CD4-positive, alpha-beta T cell (primary cell): ENCODE results near the gene MYL11. TPM values are rescaled to one million over a fixed set of nuclear protein-coding genes. Genes with fewer than 3 reads are reported as not detected.

ENCODE experiments used
- ATAC-seq: fragments of 200-7000 bp; cut with Tn5 transposase; one replicate; pipeline ENCODE4 v1.10.0; 2022; ENCODE audit warnings: mild to moderate bottlenecking; ENCODE audit not compliant: poor library complexity
- CTCF ChIA-PET: fragments of 350-600 bp; sonication (Branson Sonifier 250); formaldehyde crosslinking; loops from one replicate; lab custom pipeline; 2021; ENCODE audit warnings: antibody characterized with exemption, inconsistent platforms; lab: Charles Lee
- POLR2A ChIA-PET: fragments of 350-600 bp; sonication (Branson Sonifier 250); formaldehyde crosslinking; loops from one replicate; lab custom pipeline; 2021; ENCODE audit warnings: antibody characterized with exemption, inconsistent platforms; lab: Charles Lee
- DNase-seq, 14 experiments: peaks; one replicate each; pipeline ENCODE4 v3.0.0-alpha.2; 2013 to 2020; ENCODE audit warnings: mixed read lengths in 2 of 14
- H3K27ac ChIP-seq, 2 donors: one replicate each; pipeline versions ENCODE4 v1.5.1 to v1.7.0; 2013; ENCODE audit warnings: low read length in 2 of 2, low read depth in 1 of 2, mild to moderate bottlenecking in 1 of 2
- H3K27me3 ChIP-seq, 2 experiments: 1 replicate in 1 of 2; 2 replicates in 1 of 2; pipeline versions ENCODE4 v1.6.1 to v1.7.0; 2013; ENCODE audit warnings: low read length in 2 of 2, control low read depth in 1 of 2, mild to moderate bottlenecking in 1 of 2, moderate library complexity in 1 of 2; ENCODE audit not compliant: insufficient read depth in 2 of 2, control insufficient read depth in 1 of 2
- H3K36me3 ChIP-seq: one replicate; pipeline ENCODE4 v1.6.1; 2013; ENCODE audit warnings: low read length, control low read depth; ENCODE audit not compliant: insufficient read depth
- H3K4me1 ChIP-seq: one replicate; pipeline ENCODE4 v1.6.1; 2013; ENCODE audit warnings: low read length, control low read depth; ENCODE audit not compliant: insufficient read depth
- H3K4me3 ChIP-seq: one replicate; pipeline ENCODE4 v1.5.1; 2013; ENCODE audit warnings: mild to moderate bottlenecking, low read length, moderate library complexity
- H3K9me3 ChIP-seq, 2 experiments: 1 replicate in 1 of 2; 2 replicates in 1 of 2; pipeline versions ENCODE4 v1.6.1 to v1.7.0; 2013; ENCODE audit warnings: low read length in 2 of 2, mild to moderate bottlenecking in 2 of 2, control low read depth in 1 of 2, moderate library complexity in 1 of 2; ENCODE audit not compliant: control insufficient read depth in 1 of 2, insufficient read depth in 1 of 2
- H3K27ac Mint-ChIP-seq: one replicate; pipeline ENCODE4 v1.8.0; 2020; ENCODE audit warnings: mixed read lengths
- H3K27me3 Mint-ChIP-seq: one replicate; pipeline ENCODE4 v1.8.0; 2021; ENCODE audit warnings: mixed read lengths
- H3K36me3 Mint-ChIP-seq: one replicate; pipeline ENCODE4 v1.8.0; 2021; ENCODE audit warnings: low read depth, mixed read lengths
- H3K4me1 Mint-ChIP-seq: one replicate; pipeline ENCODE4 v1.8.0; 2021; ENCODE audit warnings: low read depth, mixed read lengths
- H3K4me3 Mint-ChIP-seq: one replicate; pipeline ENCODE4 v1.8.0; 2020; ENCODE audit warnings: mild to moderate bottlenecking, mixed read lengths
- H3K9me3 Mint-ChIP-seq: one replicate; pipeline ENCODE4 v1.8.0; 2020; ENCODE audit warnings: mixed read lengths
- intact Hi-C, 2 experiments: fragments of 100-400 bp; cut with DNase I in 1 of 2; cut with micrococcal nuclease in 1 of 2; formaldehyde crosslinking; loops; one replicate each; pipeline versions ENCODE4 v1.15.1 to v1.9.0; 2023 to 2025; cut with DNase I, micrococcal nuclease
- total RNA-seq, 174 experiments: library from RNA in 2 of 174; stranded (reverse) in 2 of 174; gene quantifications; one replicate each; pipeline ENCODE4 v1.2.3 and lab custom pipeline; 2021 to 2026
- TF ChIP-seq, protein P1 (sequence below): fragments of 200-600 bp; IDR thresholded peaks from one replicate; pipeline ENCODE4 v1.8.0; 2022; ENCODE audit warnings: antibody characterized with exemption, mild to moderate bottlenecking

Gene MYL11
- total RNA-seq, 2 experiments from 2014 or later: 0.95 to 2.4 TPM

DNA sequence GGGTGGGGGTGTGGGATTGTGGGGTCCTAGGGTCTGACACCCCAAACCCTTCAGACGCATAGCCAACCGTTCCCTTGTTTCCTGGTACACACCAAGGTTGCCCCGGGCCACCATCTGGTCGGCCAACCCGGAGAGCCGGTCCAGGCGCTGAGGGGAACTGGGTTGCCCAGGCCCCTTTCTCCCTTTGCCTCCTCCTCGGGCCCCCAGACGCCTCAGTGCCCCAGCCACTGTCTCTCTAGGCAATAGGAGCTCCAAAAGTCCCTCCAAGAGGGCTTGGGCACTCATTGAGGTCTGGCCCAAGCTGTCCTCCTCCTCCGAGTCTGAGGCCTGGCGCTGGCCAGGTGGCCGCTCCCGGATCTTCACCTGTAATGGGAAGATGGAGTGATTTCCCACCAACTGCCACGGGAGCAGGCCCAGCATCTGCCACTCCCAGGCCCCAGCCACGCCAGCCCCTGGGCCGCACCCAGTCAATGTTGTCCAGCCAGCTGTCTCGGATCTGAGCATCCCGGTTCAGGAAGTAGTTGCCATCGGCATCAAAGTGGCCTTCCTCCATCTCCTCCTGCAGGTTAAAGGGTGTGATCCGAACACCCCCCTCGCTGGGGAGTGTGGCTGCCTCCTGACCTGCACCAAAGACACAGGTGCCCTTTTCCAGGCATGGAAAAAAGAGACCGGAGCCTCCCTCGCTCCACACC, 21.0 kb upstream of the MYL11 start:
- Histone ChIP-seq H3K4me1 (peaks cover 35% of the 10 kb centered on the region), H3K9me3 (no peaks in the 10 kb centered on the region), H3K27me3 (no peaks in the 10 kb centered on the region), H3K36me3 (peaks cover 47% of the 10 kb centered on the region), H3K27ac (peak overlapping the region; percentile 46 to 99), H3K4me3 (no peak overlapping the region)
- ATAC-seq: no peak
- DNase-seq: no peak
- CTCF ChIA-PET: interaction anchor here (2.1 kb wide), 1 partner anchor 56 kb away, joined by 9 read pairs; no protein-coding TSS in a partner anchor
- H3K27ac Mint-ChIP-seq: peak overlapping the region; percentile 89
- TF ChIP-seq, protein P1, sequence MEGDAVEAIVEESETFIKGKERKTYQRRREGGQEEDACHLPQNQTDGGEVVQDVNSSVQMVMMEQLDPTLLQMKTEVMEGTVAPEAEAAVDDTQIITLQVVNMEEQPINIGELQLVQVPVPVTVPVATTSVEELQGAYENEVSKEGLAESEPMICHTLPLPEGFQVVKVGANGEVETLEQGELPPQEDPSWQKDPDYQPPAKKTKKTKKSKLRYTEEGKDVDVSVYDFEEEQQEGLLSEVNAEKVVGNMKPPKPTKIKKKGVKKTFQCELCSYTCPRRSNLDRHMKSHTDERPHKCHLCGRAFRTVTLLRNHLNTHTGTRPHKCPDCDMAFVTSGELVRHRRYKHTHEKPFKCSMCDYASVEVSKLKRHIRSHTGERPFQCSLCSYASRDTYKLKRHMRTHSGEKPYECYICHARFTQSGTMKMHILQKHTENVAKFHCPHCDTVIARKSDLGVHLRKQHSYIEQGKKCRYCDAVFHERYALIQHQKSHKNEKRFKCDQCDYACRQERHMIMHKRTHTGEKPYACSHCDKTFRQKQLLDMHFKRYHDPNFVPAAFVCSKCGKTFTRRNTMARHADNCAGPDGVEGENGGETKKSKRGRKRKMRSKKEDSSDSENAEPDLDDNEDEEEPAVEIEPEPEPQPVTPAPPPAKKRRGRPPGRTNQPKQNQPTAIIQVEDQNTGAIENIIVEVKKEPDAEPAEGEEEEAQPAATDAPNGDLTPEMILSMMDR: no peak
- intact Hi-C loops: loop anchor here (2.0 to 10.0 kb wide), 3 partner anchors 17 to 51 kb away; partner anchors contain the start of genes ZNF771 (in 2 of the 2) and TBC1D10B (in 1 of the 2)
- no peaks in the 10 kb centered on the region for H3K27me3 Mint-ChIP-seq
- H3K4me3 Mint-ChIP-seq: peak overlapping the region; percentile 91
- POLR2A ChIA-PET: interaction anchor here (1.5 to 4.6 kb wide), 7 partner anchors 17 to 288 kb away, joined by 5 to 19 read pairs (median 14); partner anchors contain the start of genes ALDOA, CORO1A, SEPTIN1 and TBC1D10B
- H3K9me3 Mint-ChIP-seq: no peaks in the 10 kb centered on the region
- H3K36me3 Mint-ChIP-seq: peaks cover 72% of the 10 kb centered on the region
- H3K4me1 Mint-ChIP-seq: peaks cover 32% of the 10 kb centered on the region

GRCh38 chr16:30354423-30355143, 20.0 kb upstream of the MYL11 start:
- no peaks in the 10 kb centered on the region for H3K9me3 Mint-ChIP-seq
- peak overlapping the region; percentile 91 for H3K4me3 Mint-ChIP-seq
- DNase-seq (peak in 2 of 14 experiments; percentile 18 to 22), ATAC-seq (peak; percentile 35)
- ChIA-PET CTCF (interaction anchor here (0.6 to 2.1 kb wide), 4 partner anchors 16 to 55 kb away, joined by 3 to 9 read pairs (median 4); partner anchors contain the start of genes TBC1D10B and ZNF771), POLR2A (interaction anchor here (0.8 to 4.6 kb wide), 10 partner anchors 10 to 289 kb away, joined by 3 to 19 read pairs (median 8); partner anchors contain the start of genes ALDOA, CORO1A, DCTPP1 and SEPTIN1)
- Histone ChIP-seq H3K9me3 (no peaks in the 10 kb centered on the region), H3K36me3 (peaks cover 56% of the 10 kb centered on the region), H3K4me3 (peak overlapping the region; percentile 98), H3K27ac (peak overlapping the region; percentile 92 to 99), H3K4me1 (peaks cover 35% of the 10 kb centered on the region), H3K27me3 (no peaks in the 10 kb centered on the region)
- peak overlapping the region; percentile 89 for H3K27ac Mint-ChIP-seq
- TF ChIP-seq, protein P1: no peak
- H3K27me3 Mint-ChIP-seq: no peaks in the 10 kb centered on the region
- peaks cover 32% of the 10 kb centered on the region for H3K4me1 Mint-ChIP-seq
- intact Hi-C loops: loop anchor here (1.0 to 10.0 kb wide), 6 partner anchors 16 to 203 kb away; partner anchors contain the start of genes TBC1D10B (in 2 of the 2), ZNF771 (in 2 of the 2) and ZNF764 (in 1 of the 2)
- H3K36me3 Mint-ChIP-seq: peaks cover 76% of the 10 kb centered on the region
